NCI-H2107 treated with DMSO at 0.1 percent for 48 hours (cell line): ENCODE data around the gene LRRC74A.
A peak's percentile ranks its signal among the peaks of the same experiment; 100 is the strongest.
"Not testable (repeated sequence)": the region's sequence is repeated elsewhere in the genome, so short reads cannot be mapped to it uniquely, and the experiment has no call there.

Experiments
- DNase-seq: peaks from one replicate; lab custom pipeline; 2025; ENCODE audit not compliant: unreplicated experiment; lab: John Stamatoyannopoulos, UW

The LRRC74A gene

GRCh38 chr14:76884394-76884793 lies 58.2 kb downstream of the LRRC74A start:
- no peak for DNase-seq

GRCh38 chr14:76884853-76885276 lies 58.7 kb downstream of the LRRC74A start:
- DNase-seq = no peak

GRCh38 chr14:76887191-76887590 lies 61.0 kb downstream of the LRRC74A start:
- no peak for DNase-seq

GRCh38 chr14:76891391-76891790 lies 65.2 kb downstream of the LRRC74A start:
- DNase-seq = no peak

- no peak for DNase-seq
Observed at GRCh38 chr14:76894308-76894707, 68.1 kb downstream of the LRRC74A start.

- not testable (repeated sequence) for DNase-seq
Observed at GRCh38 chr14:76898006-76898405, 71.8 kb downstream of the LRRC74A start.

GRCh38 chr14:76900682-76901081 lies 74.5 kb downstream of the LRRC74A start:
- no peak for DNase-seq

GRCh38 chr14:76901171-76902055 lies 75.2 kb downstream of the LRRC74A start:
- no peak for DNase-seq

GRCh38 chr14:76902591-76902990 lies 76.4 kb downstream of the LRRC74A start:
- no peak for DNase-seq

- no peak for DNase-seq
Observed at GRCh38 chr14:76904100-76904739, 78.0 kb downstream of the LRRC74A start.

GRCh38 chr14:76904740-76905569 lies 78.7 kb downstream of the LRRC74A start:
- DNase-seq = no peak

- DNase-seq = no peak
Observed at GRCh38 chr14:76908834-76909233, 82.6 kb downstream of the LRRC74A start.

GRCh38 chr14:76909266-76909665 lies 83.1 kb downstream of the LRRC74A start:
- DNase-seq = no peak

- no peak for DNase-seq
Observed at GRCh38 chr14:76910371-76910890, 84.2 kb downstream of the LRRC74A start.

GRCh38 chr14:76911473-76911872 lies 85.3 kb downstream of the LRRC74A start:
- DNase-seq = no peak

GRCh38 chr14:76914533-76915081 lies 88.4 kb downstream of the LRRC74A start:
- peak; percentile 69 for DNase-seq

- DNase-seq = no peak
Observed at GRCh38 chr14:76916040-76916715, 90.0 kb downstream of the LRRC74A start.

- peak; percentile 87 for DNase-seq
Observed at GRCh38 chr14:76917158-76917596, 91.0 kb downstream of the LRRC74A start.

- peak; percentile 99 for DNase-seq
Observed at GRCh38 chr14:76917745-76918255, 91.6 kb downstream of the LRRC74A start.

- DNase-seq = peak; percentile 98
Observed at GRCh38 chr14:76918256-76918781, 92.1 kb downstream of the LRRC74A start.
